ENCODE measurements around the gene INSYN2B. TPM values are rescaled to one million over a fixed set of nuclear protein-coding genes. Genes with fewer than 3 reads are reported as not detected.

The INSYN2B gene
- total RNA-seq, 6 donors from 2014 or later, result 0.06 to 0.10 TPM; not detected in 4

DNA sequence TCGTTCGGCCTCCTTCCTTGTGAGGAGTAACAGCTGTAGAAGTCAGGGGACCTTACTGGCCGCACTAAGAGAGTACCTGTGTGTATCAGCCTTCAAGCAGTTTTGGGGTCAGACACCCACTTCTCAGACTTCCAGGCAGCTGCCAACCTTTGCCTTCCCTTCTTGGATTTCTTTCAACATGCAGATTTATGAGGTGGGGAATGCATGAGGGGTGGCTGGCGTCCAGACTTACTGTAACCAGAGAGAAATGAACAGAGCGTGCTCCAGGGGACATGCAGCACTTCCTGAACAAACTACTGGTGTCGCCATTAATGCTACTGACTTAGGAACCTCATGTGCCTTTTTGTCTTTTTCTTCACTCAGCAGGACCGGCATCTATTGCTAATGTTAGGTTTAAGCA, 46.7 kb downstream of the INSYN2B start:
- Histone ChIP-seq H3K4me3 (no peak overlapping the region), H3K36me3 (no peaks in the 10 kb centered on the region), H3K27ac (no peak overlapping the region), H3K9me3 (no peaks in the 10 kb centered on the region), H3K4me1 (no peaks in the 10 kb centered on the region), H3K27me3 (no peaks in the 10 kb centered on the region)
- no peak for ATAC-seq (ENCODE audit: low FRiP score in 2 of 2)
- TF ChIP-seq, protein P1, sequence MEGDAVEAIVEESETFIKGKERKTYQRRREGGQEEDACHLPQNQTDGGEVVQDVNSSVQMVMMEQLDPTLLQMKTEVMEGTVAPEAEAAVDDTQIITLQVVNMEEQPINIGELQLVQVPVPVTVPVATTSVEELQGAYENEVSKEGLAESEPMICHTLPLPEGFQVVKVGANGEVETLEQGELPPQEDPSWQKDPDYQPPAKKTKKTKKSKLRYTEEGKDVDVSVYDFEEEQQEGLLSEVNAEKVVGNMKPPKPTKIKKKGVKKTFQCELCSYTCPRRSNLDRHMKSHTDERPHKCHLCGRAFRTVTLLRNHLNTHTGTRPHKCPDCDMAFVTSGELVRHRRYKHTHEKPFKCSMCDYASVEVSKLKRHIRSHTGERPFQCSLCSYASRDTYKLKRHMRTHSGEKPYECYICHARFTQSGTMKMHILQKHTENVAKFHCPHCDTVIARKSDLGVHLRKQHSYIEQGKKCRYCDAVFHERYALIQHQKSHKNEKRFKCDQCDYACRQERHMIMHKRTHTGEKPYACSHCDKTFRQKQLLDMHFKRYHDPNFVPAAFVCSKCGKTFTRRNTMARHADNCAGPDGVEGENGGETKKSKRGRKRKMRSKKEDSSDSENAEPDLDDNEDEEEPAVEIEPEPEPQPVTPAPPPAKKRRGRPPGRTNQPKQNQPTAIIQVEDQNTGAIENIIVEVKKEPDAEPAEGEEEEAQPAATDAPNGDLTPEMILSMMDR (IDR thresholded peaks at IDR 0.05), result no peak
- TF ChIP-seq EP300 (IDR thresholded peaks at IDR 0.05) (no peak), POLR2AphosphoS5 (IDR thresholded peaks at IDR 0.05) (no peak), POLR2A (IDR thresholded peaks at IDR 0.05) (no peak)
- no peak for DNase-seq
- WGBS, 2 donors, result 52 to 63% methylated on average over 7 of the region's 7 CpGs

GRCh38 chr5:169933127-169933526, 47.2 kb downstream of the INSYN2B start:
- TF ChIP-seq POLR2AphosphoS5 (IDR thresholded peaks at IDR 0.05) (no peak), EP300 (IDR thresholded peaks at IDR 0.05) (no peak), POLR2A (IDR thresholded peaks at IDR 0.05) (no peak)
- TF ChIP-seq, protein P1 (IDR thresholded peaks at IDR 0.05), result no peak
- DNase-seq (no peak), ATAC-seq (ENCODE audit: low FRiP score in 2 of 2) (no peak)
- H3K4me3 ChIP-seq, result no peak overlapping the region
- no peak overlapping the region for H3K27ac ChIP-seq
- 17 to 35% methylated on average over 1 of the region's 1 CpG for WGBS, 2 donors
- no peaks in the 10 kb centered on the region for H3K9me3 ChIP-seq
- H3K36me3 ChIP-seq, result no peaks in the 10 kb centered on the region
- no peaks in the 10 kb centered on the region for H3K27me3 ChIP-seq
- H3K4me1 ChIP-seq, result no peaks in the 10 kb centered on the region

DNA sequence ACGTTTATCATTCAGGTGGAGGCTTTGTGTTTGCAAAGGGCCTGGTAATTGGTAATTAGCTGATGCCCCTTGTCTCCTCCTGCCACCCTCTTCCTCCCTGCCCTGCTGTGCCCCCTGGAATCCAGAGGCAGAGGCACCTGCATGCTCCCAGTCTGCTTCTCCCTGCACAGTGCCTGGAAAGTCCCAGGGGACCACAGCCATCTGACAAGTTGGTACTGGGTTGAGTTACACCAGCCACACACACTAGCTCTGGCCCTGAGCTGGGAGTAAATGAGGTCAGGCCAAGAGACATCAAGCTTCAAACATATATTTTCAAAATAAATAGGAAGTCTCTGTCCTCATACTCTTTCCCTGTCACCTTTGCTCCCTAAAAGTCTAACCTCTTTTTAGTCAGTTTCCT, 56.3 kb downstream of the INSYN2B start:
- no peaks in the 10 kb centered on the region for H3K36me3 ChIP-seq
- no peak for ATAC-seq (ENCODE audit: low FRiP score in 2 of 2)
- TF ChIP-seq, protein P1 (IDR thresholded peaks at IDR 0.05), result no peak
- TF ChIP-seq EP300 (IDR thresholded peaks at IDR 0.05), result no peak
- TF ChIP-seq POLR2AphosphoS5 (IDR thresholded peaks at IDR 0.05), result no peak
- no peaks in the 10 kb centered on the region for H3K27me3 ChIP-seq
- DNase-seq, result no peak
- WGBS, 2 donors, result 88 to 93% methylated on average over 1 of the region's 1 CpG
- no peaks in the 10 kb centered on the region for H3K4me1 ChIP-seq
- H3K27ac ChIP-seq, result no peak overlapping the region
- no peaks in the 10 kb centered on the region for H3K9me3 ChIP-seq
- H3K4me3 ChIP-seq, result no peak overlapping the region

DNA sequence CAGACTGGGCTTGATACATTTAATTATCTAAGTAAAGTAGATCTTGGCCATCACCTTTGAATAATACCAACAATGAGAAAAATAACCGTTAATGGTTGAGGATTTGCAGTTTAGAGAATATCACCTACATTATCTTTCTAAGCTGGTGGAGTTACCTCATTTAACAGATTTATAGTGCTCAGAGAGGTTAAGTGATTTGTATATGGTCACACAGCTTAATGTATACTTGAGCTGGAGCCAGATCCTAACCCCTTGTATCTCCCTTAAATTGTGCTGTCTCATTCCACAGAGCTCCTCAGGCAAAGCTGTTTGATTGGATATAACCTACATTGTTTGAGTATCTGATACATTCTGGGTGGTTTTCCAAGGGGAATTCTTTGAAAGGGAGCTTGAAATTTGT, 57.8 kb downstream of the INSYN2B start:
- Histone ChIP-seq H3K27ac (no peak overlapping the region), H3K27me3 (no peaks in the 10 kb centered on the region), H3K9me3 (no peaks in the 10 kb centered on the region), H3K4me3 (no peak overlapping the region), H3K36me3 (no peaks in the 10 kb centered on the region), H3K4me1 (no peaks in the 10 kb centered on the region)
- TF ChIP-seq POLR2AphosphoS5 (IDR thresholded peaks at IDR 0.05), result no peak
- TF ChIP-seq, protein P1 (IDR thresholded peaks at IDR 0.05), result no peak
- TF ChIP-seq POLR2A (IDR thresholded peaks at IDR 0.05), result no peak
- no peak for TF ChIP-seq EP300 (IDR thresholded peaks at IDR 0.05)
- ATAC-seq (ENCODE audit: low FRiP score in 2 of 2) (no peak), DNase-seq (no peak)
- WGBS, 2 donors, result 94 to 100% methylated on average over 1 of the region's 1 CpG

DNA sequence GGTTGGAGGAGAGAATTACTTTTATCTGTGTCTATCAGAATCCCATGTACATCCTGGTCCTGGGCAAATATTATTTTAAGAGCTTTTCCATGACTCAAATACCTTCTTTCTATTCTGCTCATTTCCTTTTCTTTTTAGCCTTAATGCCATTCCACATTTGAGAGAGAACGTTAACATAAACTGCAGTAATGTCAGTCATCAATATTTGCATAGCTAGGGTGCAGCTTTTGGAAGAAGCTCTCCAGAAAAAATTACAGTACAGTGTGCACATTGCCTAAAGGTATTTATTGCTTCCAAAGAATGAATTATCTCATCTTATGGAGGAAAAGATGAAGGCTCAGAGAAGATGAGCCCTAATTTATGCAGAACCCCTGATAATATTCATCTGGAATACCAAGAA, 58.3 kb downstream of the INSYN2B start:
- DNase-seq, result no peak
- 45 to 54% methylated on average over 1 of the region's 1 CpG for WGBS, 2 donors
- Histone ChIP-seq H3K27ac (no peak overlapping the region), H3K4me1 (no peaks in the 10 kb centered on the region), H3K36me3 (no peaks in the 10 kb centered on the region), H3K4me3 (no peak overlapping the region), H3K27me3 (no peaks in the 10 kb centered on the region), H3K9me3 (no peaks in the 10 kb centered on the region)
- no peak for TF ChIP-seq POLR2A (IDR thresholded peaks at IDR 0.05)
- ATAC-seq (ENCODE audit: low FRiP score in 2 of 2), result no peak
